Activated naive CD8-positive, alpha-beta T cell treated with anti-CD3 and anti-CD28 coated beads, Interleukin-2, amount 50 U/mL, for 24 hours (primary cell): ENCODE measurements around the gene NCAM1.
A peak's percentile ranks its signal among the peaks of the same experiment; 100 is the strongest.

Experiments
- ATAC-seq: fragments of 150-1000 bp; cut with Tn5 transposase; one replicate; pipeline ENCODE4 v1.10.0; 2021
- DNase-seq: peaks from one replicate; pipeline ENCODE4 v3.0.0; 2021
- H3K27ac Mint-ChIP-seq: one replicate; pipeline ENCODE4 v1.8.0; 2021; ENCODE audit warnings: mild to moderate bottlenecking, mixed read lengths
- H3K27me3 Mint-ChIP-seq: one replicate; pipeline ENCODE4 v1.8.0; 2021; ENCODE audit warnings: mixed read lengths
- H3K36me3 Mint-ChIP-seq: one replicate; pipeline ENCODE4 v1.8.0; 2021; ENCODE audit warnings: low read depth, mixed read lengths
- H3K4me1 Mint-ChIP-seq: one replicate; pipeline ENCODE4 v1.8.0; 2021; ENCODE audit warnings: mixed read lengths
- H3K4me3 Mint-ChIP-seq: one replicate; pipeline ENCODE4 v1.8.0; 2021; ENCODE audit warnings: mild to moderate bottlenecking, moderate library complexity, mixed read lengths
- H3K9me3 Mint-ChIP-seq: one replicate; pipeline ENCODE4 v1.8.0; 2021; ENCODE audit warnings: mixed read lengths

Gene NCAM1

GRCh38 chr11:113213549-113213948 lies 252.3 kb downstream of the NCAM1 start:
- no peak overlapping the region for H3K4me3 Mint-ChIP-seq
- H3K4me1 Mint-ChIP-seq: no peaks in the 10 kb centered on the region
- no peaks in the 10 kb centered on the region for H3K36me3 Mint-ChIP-seq
- H3K27ac Mint-ChIP-seq: no peak overlapping the region
- H3K27me3 Mint-ChIP-seq: peaks cover 9% of the 10 kb centered on the region
- ATAC-seq: no peak
- no peak for DNase-seq
- H3K9me3 Mint-ChIP-seq: no peaks in the 10 kb centered on the region

- no peak overlapping the region for H3K4me3 Mint-ChIP-seq
- peaks cover 3% of the 10 kb centered on the region for H3K27me3 Mint-ChIP-seq
- H3K4me1 Mint-ChIP-seq: no peaks in the 10 kb centered on the region
- H3K36me3 Mint-ChIP-seq: no peaks in the 10 kb centered on the region
- ATAC-seq (no peak), DNase-seq (no peak)
- H3K9me3 Mint-ChIP-seq: no peaks in the 10 kb centered on the region
- H3K27ac Mint-ChIP-seq: no peak overlapping the region
These were observed 261.0 kb downstream of the NCAM1 start for GRCh38 chr11:113222241-113222640.

GRCh38 chr11:113234888-113235287 lies 273.7 kb downstream of the NCAM1 start:
- no peaks in the 10 kb centered on the region for H3K9me3 Mint-ChIP-seq
- H3K4me1 Mint-ChIP-seq: no peaks in the 10 kb centered on the region
- no peak overlapping the region for H3K27ac Mint-ChIP-seq
- H3K27me3 Mint-ChIP-seq: peaks cover 2% of the 10 kb centered on the region
- ATAC-seq: no peak
- no peak overlapping the region for H3K4me3 Mint-ChIP-seq
- H3K36me3 Mint-ChIP-seq: no peaks in the 10 kb centered on the region
- no peak for DNase-seq

GRCh38 chr11:113237261-113237660 lies 276.0 kb downstream of the NCAM1 start:
- Mint-ChIP-seq H3K27me3 (peaks cover 8% of the 10 kb centered on the region), H3K4me3 (no peak overlapping the region), H3K36me3 (no peaks in the 10 kb centered on the region), H3K9me3 (no peaks in the 10 kb centered on the region), H3K27ac (no peak overlapping the region), H3K4me1 (no peaks in the 10 kb centered on the region)
- DNase-seq: no peak
- ATAC-seq: no peak

- DNase-seq: no peak
- no peak for ATAC-seq
- Mint-ChIP-seq H3K36me3 (no peaks in the 10 kb centered on the region), H3K27me3 (peaks cover 10% of the 10 kb centered on the region), H3K9me3 (no peaks in the 10 kb centered on the region), H3K4me1 (peaks cover 11% of the 10 kb centered on the region), H3K27ac (no peak overlapping the region), H3K4me3 (no peak overlapping the region)
These were observed 277.5 kb downstream of the NCAM1 start for GRCh38 chr11:113238721-113239120.

- H3K4me3 Mint-ChIP-seq: no peak overlapping the region
- no peak for ATAC-seq
- peaks cover 11% of the 10 kb centered on the region for H3K4me1 Mint-ChIP-seq
- H3K9me3 Mint-ChIP-seq: no peaks in the 10 kb centered on the region
- no peak overlapping the region for H3K27ac Mint-ChIP-seq
- DNase-seq: no peak
- no peaks in the 10 kb centered on the region for H3K36me3 Mint-ChIP-seq
- H3K27me3 Mint-ChIP-seq: peaks cover 22% of the 10 kb centered on the region
These were observed 279.2 kb downstream of the NCAM1 start for GRCh38 chr11:113240389-113240788.

GRCh38 chr11:113240790-113241635 lies 279.8 kb downstream of the NCAM1 start:
- Mint-ChIP-seq H3K4me3 (no peak overlapping the region), H3K36me3 (no peaks in the 10 kb centered on the region), H3K4me1 (peaks cover 11% of the 10 kb centered on the region), H3K9me3 (no peaks in the 10 kb centered on the region), H3K27me3 (peaks cover 28% of the 10 kb centered on the region), H3K27ac (no peak overlapping the region)
- no peak for DNase-seq
- ATAC-seq: no peak

- Mint-ChIP-seq H3K4me3 (no peak overlapping the region), H3K27ac (no peak overlapping the region), H3K4me1 (peaks cover 11% of the 10 kb centered on the region), H3K36me3 (no peaks in the 10 kb centered on the region), H3K27me3 (peaks cover 33% of the 10 kb centered on the region), H3K9me3 (no peaks in the 10 kb centered on the region)
- DNase-seq (no peak), ATAC-seq (no peak)
These were observed 280.4 kb downstream of the NCAM1 start for GRCh38 chr11:113241636-113242054.

GRCh38 chr11:113242060-113242459 lies 280.8 kb downstream of the NCAM1 start:
- peaks cover 35% of the 10 kb centered on the region for H3K27me3 Mint-ChIP-seq
- H3K9me3 Mint-ChIP-seq: no peaks in the 10 kb centered on the region
- no peak for DNase-seq
- peaks cover 11% of the 10 kb centered on the region for H3K4me1 Mint-ChIP-seq
- H3K27ac Mint-ChIP-seq: no peak overlapping the region
- H3K4me3 Mint-ChIP-seq: no peak overlapping the region
- no peaks in the 10 kb centered on the region for H3K36me3 Mint-ChIP-seq
- no peak for ATAC-seq

- Mint-ChIP-seq H3K9me3 (no peaks in the 10 kb centered on the region), H3K27ac (no peak overlapping the region), H3K36me3 (no peaks in the 10 kb centered on the region), H3K4me1 (peaks cover 11% of the 10 kb centered on the region), H3K4me3 (peak overlapping the region; percentile 58), H3K27me3 (peaks cover 35% of the 10 kb centered on the region)
- ATAC-seq (peak; percentile 68), DNase-seq (peak; percentile 8)
These were observed 281.7 kb downstream of the NCAM1 start for GRCh38 chr11:113242767-113243397.

GRCh38 chr11:113243696-113244095 lies 282.5 kb downstream of the NCAM1 start:
- DNase-seq: no peak
- ATAC-seq: no peak
- H3K4me3 Mint-ChIP-seq: no peak overlapping the region
- H3K27me3 Mint-ChIP-seq: peaks cover 38% of the 10 kb centered on the region
- peaks cover 11% of the 10 kb centered on the region for H3K4me1 Mint-ChIP-seq
- no peaks in the 10 kb centered on the region for H3K36me3 Mint-ChIP-seq
- no peaks in the 10 kb centered on the region for H3K9me3 Mint-ChIP-seq
- H3K27ac Mint-ChIP-seq: no peak overlapping the region

GRCh38 chr11:113245216-113245615 lies 284.0 kb downstream of the NCAM1 start:
- H3K4me3 Mint-ChIP-seq: no peak overlapping the region
- peaks cover 38% of the 10 kb centered on the region for H3K27me3 Mint-ChIP-seq
- no peaks in the 10 kb centered on the region for H3K36me3 Mint-ChIP-seq
- no peak for ATAC-seq
- peaks cover 13% of the 10 kb centered on the region for H3K4me1 Mint-ChIP-seq
- H3K9me3 Mint-ChIP-seq: no peaks in the 10 kb centered on the region
- DNase-seq: no peak
- no peak overlapping the region for H3K27ac Mint-ChIP-seq

- no peak for ATAC-seq
- Mint-ChIP-seq H3K9me3 (no peaks in the 10 kb centered on the region), H3K36me3 (no peaks in the 10 kb centered on the region), H3K27me3 (peaks cover 32% of the 10 kb centered on the region), H3K27ac (no peak overlapping the region), H3K4me3 (no peak overlapping the region), H3K4me1 (peaks cover 13% of the 10 kb centered on the region)
- no peak for DNase-seq
These were observed 286.0 kb downstream of the NCAM1 start for GRCh38 chr11:113247221-113247620.

- ATAC-seq: no peak
- Mint-ChIP-seq H3K9me3 (no peaks in the 10 kb centered on the region), H3K27ac (no peak overlapping the region), H3K4me1 (peaks cover 9% of the 10 kb centered on the region), H3K36me3 (no peaks in the 10 kb centered on the region), H3K4me3 (no peak overlapping the region), H3K27me3 (peaks cover 28% of the 10 kb centered on the region)
- no peak for DNase-seq
These were observed 286.7 kb downstream of the NCAM1 start for GRCh38 chr11:113247966-113248365.
